K562 treated with DMSO at 1 percent for 4 hours (cell line): ENCODE data around the gene TBC1D3B. TPM values are rescaled to one million over a fixed set of nuclear protein-coding genes. Genes with fewer than 3 reads are reported as not detected.

Source experiments
- total RNA-seq: library from RNA; unstranded; fragments of 300-600 nt; gene quantifications from 2 replicates; pipeline ENCODE4 v1.2.3, GENCODE V29; 2022; ENCODE audit not compliant: insufficient read depth

Gene TBC1D3B
- not detected in 2 replicates for total RNA-seq

GRCh38 chr17:36176536-36176935 is at the start of gene TBC1D3B:
Gene TBC1D3B (minus strand): TSS chr17:36176636. CDS start chr17:36175050, 1,586 bp downstream.

GRCh38 chr17:36210439-36211211 is 34.2 kb upstream of the TBC1D3B start, which contains the start of gene CCL4L2:
Gene CCL4L2 (plus strand): TSS chr17:36211063.

Other genes with a start within 250 kb of the TBC1D3B start
- 11.0 and 11.7 TPM in 2 replicates for gene RDM1, start 245.9 kb downstream of the TBC1D3B start, total RNA-seq
- gene LYZL6, start 232.9 kb downstream of the TBC1D3B start, total RNA-seq, result not detected in 2 replicates
- gene CCL16, start 195.1 kb downstream of the TBC1D3B start, total RNA-seq, result not detected in 2 replicates
- not detected in 2 replicates for gene CCL14, start 189.9 kb downstream of the TBC1D3B start, total RNA-seq
- gene CCL15, start 175.1 kb downstream of the TBC1D3B start, total RNA-seq, result not detected in 2 replicates
- gene CCL23, start 158.7 kb downstream of the TBC1D3B start, total RNA-seq, result not detected in 2 replicates
- not detected in 2 replicates for gene CCL18, start 112.4 kb downstream of the TBC1D3B start, total RNA-seq
- not detected in 2 replicates for gene CCL3, start 86.5 kb downstream of the TBC1D3B start, total RNA-seq
- not detected in 2 replicates for gene CCL4, start 72.8 kb downstream of the TBC1D3B start, total RNA-seq
- gene CCL3L1, start 20.1 kb upstream of the TBC1D3B start, total RNA-seq, result not detected in 2 replicates
- not detected in 2 replicates for gene CCL4L2, start 34.4 kb upstream of the TBC1D3B start, total RNA-seq
- not detected in 2 replicates for gene TBC1D3I, start 87.9 kb upstream of the TBC1D3B start, total RNA-seq
- not detected in 2 replicates for gene TBC1D3G, start 147.2 kb upstream of the TBC1D3B start, total RNA-seq
- gene TBC1D3H, start 211.8 kb upstream of the TBC1D3B start, total RNA-seq, result not detected in 2 replicates